IPS DF 6.9 (cell line): ENCODE results near the gene CMIP.

ENCODE experiments used
- DNase-seq: peaks from one replicate; pipeline ENCODE4 v3.0.0-alpha.2; 2013; ENCODE audit warnings: low read depth, low spot score
- H3K27ac ChIP-seq: one replicate; pipeline ENCODE4 v1.5.1; 2013; ENCODE audit warnings: low read length, control low read depth
- H3K27me3 ChIP-seq: 2 replicates; pipeline ENCODE4 v1.6.1; 2013; ENCODE audit warnings: mild to moderate bottlenecking, low read length; ENCODE audit not compliant: control insufficient read depth, insufficient read depth
- H3K36me3 ChIP-seq: 2 replicates; pipeline ENCODE4 v1.6.1; 2013; ENCODE audit warnings: low read length; ENCODE audit not compliant: control insufficient read depth, insufficient read depth
- H3K4me1 ChIP-seq: 2 replicates; pipeline ENCODE4 v1.6.1; 2013; ENCODE audit warnings: low read length; ENCODE audit not compliant: control insufficient read depth, insufficient read depth
- H3K4me3 ChIP-seq: 2 replicates; pipeline ENCODE4 v1.5.1; 2013; ENCODE audit warnings: mild to moderate bottlenecking, low read length
- H3K9me3 ChIP-seq: 2 replicates; pipeline ENCODE4 v1.6.1; 2013; ENCODE audit warnings: low read length, inconsistent platforms; ENCODE audit not compliant: control insufficient read depth, insufficient read depth
- WGBS: extraction: QIAGEN DNeasy Blood & Tissue Kit; methylation state at CpG from one replicate; pipeline ENCODE4 v1.1.7; 2013; ENCODE audit warnings: mixed read lengths, missing lambda C conversion rate; ENCODE audit not compliant: insufficient read length, insufficient coverage; 5-methylcytosine and 5-hydroxymethylcytosine counted together

CMIP gene

DNA sequence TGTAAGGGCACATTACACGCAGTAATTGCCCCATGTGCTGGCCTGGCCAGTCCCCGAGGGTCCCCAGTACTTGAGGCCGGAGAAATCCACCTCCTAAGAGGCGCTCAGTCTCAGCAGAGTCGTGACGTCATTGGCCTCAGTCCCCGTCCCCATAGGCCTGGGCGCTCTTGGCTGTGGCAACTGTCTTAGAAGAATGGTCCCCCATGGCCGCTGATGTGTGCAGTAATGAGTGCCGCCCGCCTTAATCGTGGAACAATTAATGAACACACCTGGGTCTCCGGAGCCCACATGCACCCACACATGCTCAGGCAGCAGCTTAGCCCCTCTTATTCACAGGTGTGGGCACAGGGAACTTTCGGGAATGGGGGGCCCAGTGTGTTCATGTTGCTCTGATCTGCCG is 248.0 kb downstream of the CMIP start:
- Histone ChIP-seq H3K27ac (no peak overlapping the region), H3K4me1 (no peaks in the 10 kb centered on the region), H3K4me3 (no peak overlapping the region), H3K36me3 (peaks cover 14% of the 10 kb centered on the region), H3K9me3 (no peaks in the 10 kb centered on the region), H3K27me3 (no peaks in the 10 kb centered on the region)
- WGBS = no CpG with 5 or more reads among the region's 15 CpGs
- DNase-seq = no peak

DNA sequence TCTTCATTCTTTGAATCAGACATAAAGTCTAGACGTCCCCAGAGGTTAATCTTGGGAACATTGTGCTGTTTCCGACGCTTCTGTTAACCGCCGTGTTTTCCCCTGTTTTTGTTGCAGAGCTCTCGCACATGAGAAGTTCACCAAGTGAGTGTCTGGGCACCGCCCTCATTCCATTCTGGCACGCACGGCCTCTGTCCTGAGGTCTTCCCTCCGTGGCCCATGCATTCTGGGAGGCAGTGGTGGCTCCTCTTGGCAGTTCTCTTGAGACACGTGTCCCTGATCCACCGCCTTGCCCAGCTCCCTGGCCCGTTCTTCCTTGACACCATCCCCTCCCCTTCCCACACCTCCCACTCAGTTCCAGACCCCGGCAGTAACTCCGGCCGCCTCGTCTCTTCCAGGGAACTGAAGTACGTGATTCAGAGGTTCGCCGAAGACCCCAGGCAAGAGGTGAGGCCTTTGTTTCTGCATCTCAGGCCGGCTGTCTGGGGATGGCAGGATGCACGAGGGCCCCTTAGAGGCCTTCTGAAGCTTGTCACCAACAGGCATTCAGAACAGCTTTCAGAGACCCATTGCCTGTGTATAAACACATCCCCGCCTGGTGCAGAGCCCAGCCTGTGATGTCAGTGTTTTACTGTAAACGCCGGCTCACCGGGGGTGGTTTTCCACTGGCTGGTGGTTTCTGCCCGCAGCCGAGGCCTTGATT is 248.6 kb downstream of the CMIP start:
- no peak for DNase-seq
- Histone ChIP-seq H3K36me3 (peaks cover 15% of the 10 kb centered on the region), H3K4me3 (no peak overlapping the region), H3K9me3 (no peaks in the 10 kb centered on the region), H3K27me3 (no peaks in the 10 kb centered on the region), H3K27ac (no peak overlapping the region), H3K4me1 (no peaks in the 10 kb centered on the region)
- no CpG with 5 or more reads among the region's 28 CpGs for WGBS

DNA sequence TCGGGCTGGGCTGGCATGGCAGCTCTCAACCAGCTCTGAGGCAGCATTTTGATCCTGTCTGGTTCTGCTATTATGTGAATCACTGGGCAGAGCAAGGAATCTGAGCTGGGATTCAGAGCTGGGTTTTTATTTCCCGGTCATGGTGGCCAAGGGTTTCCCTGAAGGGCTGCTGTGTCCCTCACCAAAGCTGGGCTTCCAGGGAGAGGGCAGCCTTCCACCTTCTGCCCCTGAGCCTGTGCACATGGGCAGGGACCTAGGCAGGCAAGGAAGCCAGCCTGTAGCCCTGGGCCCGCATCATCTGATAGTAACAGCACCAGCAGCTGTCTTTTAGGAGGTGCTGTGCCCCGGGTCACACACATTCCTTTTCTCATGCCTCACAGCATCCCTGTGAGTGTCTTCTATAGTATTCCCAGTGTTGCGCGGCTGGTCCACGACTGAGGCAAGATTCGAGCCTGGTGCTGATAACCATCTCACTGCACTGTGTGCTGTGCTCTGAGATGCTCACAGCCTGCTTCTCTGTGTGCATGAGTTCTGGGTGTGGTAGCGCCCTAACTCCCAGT is 249.2 kb downstream of the CMIP start:
- no peak overlapping the region for H3K4me3 ChIP-seq
- no peaks in the 10 kb centered on the region for H3K9me3 ChIP-seq
- H3K27ac ChIP-seq = no peak overlapping the region
- WGBS = no CpG with 5 or more reads among the region's 9 CpGs
- no peaks in the 10 kb centered on the region for H3K27me3 ChIP-seq
- H3K4me1 ChIP-seq = no peaks in the 10 kb centered on the region
- H3K36me3 ChIP-seq = peaks cover 17% of the 10 kb centered on the region
- DNase-seq = no peak

DNA sequence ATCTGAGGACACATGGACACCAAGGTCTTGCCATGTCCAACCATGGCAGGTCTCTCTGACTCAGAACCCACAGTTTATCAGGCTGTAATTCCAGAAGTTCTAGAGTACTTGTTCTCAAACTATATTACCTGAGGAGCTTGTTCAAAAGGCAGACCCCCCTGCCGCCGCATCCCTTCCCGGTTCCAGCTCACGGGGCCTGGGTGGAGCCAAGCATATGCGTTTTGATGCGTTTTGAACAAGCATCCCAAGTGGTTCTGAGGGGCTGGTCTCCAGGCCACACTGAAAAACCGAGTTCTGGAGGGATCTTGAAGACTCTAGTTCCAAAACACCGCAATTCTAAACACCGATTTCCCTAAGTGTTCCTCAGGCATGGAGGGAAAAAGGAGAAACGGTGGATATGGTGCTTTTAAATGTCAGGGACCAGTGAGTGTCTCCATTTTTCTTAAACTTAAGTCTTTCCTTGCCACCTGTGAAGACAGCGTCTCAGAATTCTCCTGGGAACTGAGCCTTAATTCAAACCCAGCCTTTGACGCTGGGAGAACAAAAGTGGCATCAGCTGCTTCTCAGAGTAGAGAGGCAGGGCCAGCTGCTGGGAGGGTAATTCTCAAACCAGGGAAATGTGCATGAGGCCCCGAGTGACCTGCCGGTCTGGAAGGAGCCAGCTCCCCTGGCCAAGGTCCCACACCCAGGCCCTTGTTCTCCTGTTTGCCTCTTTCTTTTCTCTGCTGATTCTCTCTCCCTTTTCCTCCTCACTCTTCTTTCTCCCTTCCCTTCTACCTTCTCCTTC is 250.1 kb downstream of the CMIP start:
- no CpG with 5 or more reads among the region's 14 CpGs for WGBS
- H3K36me3 ChIP-seq = peaks cover 17% of the 10 kb centered on the region
- H3K27me3 ChIP-seq = no peaks in the 10 kb centered on the region

DNA sequence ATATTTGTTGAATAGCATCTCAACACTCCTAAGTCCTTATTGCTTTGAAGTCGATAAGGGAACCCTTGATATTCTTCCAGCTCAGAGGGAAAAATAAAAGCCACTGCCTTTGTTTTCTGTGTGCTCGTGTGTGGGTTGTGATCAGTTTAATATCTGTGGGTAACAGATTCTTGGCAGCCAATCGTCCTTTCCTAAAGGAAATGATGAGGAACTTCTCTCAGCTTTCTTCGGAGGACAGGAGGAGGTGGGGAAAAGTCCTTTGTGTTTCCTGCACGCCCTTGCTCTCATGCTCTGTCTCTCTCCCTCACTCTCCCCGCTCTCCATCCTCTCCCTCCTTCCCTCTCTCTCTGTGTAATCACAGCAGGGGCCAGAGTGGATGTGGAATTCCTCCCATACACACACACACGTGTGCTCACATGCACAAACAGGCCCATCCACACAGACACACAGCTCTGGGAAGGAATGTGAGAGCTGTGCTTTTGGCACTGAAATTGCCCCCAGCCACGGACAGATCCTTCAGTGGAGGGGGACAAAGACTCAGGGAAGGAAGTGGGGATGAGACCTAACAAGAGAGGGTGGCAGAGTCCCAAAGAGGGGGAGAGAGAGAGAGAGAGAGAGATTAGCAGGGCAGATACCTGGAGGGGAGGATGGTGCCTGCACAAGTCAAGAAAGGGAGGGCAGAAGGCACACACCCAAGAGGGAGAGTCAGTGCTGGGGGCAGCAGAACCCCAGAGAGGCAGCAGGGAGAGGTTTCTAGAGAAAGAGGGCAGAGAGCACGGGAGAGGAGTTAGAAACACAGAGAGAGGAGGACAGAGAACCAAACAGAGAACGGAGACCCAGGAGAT is 250.9 kb downstream of the CMIP start:
- Histone ChIP-seq H3K27ac (no peak overlapping the region), H3K36me3 (peaks cover 17% of the 10 kb centered on the region), H3K27me3 (no peaks in the 10 kb centered on the region), H3K4me1 (no peaks in the 10 kb centered on the region), H3K4me3 (no peak overlapping the region), H3K9me3 (no peaks in the 10 kb centered on the region)
- no CpG with 5 or more reads among the region's 10 CpGs for WGBS
- DNase-seq = no peak

More for the DNA sequence above, 250.1 kb downstream of the CMIP start:
- DNase-seq = no peak
- Histone ChIP-seq H3K4me3 (no peak overlapping the region), H3K27ac (no peak overlapping the region), H3K4me1 (no peaks in the 10 kb centered on the region), H3K9me3 (no peaks in the 10 kb centered on the region)

DNA sequence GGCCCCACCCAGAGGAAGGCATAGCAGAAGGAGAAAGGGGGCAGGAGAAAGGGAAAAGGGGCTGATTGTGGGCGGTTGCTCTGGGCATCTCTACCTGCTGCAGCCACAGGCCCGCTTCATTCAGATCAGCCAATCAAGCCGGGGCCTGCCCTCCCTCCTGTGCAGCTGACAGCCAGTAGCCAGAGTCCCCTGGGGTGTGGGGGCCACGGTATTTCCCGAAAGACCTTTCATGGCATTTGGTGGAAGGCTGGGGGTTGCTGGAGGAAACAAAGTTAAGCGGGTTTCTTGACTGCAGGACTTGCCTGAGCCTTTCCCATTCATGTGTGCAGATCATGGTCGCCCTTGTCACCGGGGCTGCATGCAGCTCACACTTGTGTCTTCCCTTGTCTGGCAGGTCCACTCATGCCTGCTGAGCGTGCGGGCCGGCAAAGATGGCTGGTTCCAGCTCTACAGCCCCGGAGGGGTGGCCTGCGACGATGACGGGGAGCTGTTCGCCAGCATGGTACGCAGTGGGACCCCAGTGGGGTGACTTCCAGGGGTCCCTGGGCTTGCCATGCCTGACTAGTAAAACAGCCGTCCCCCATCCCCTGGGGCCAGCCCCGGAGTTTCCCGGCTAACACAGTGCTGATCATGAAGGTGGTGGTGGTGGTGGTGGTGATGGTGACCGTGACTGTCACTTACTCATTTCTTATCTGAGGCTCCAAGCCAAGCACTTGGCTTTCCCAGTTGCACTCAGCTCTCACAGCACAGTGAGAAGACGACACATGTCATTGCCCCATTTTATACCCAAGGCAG is 251.8 kb downstream of the CMIP start:
- H3K36me3 ChIP-seq = peaks cover 18% of the 10 kb centered on the region
- WGBS = no CpG with 5 or more reads among the region's 22 CpGs
- H3K9me3 ChIP-seq = no peaks in the 10 kb centered on the region
- H3K27me3 ChIP-seq = no peaks in the 10 kb centered on the region
- no peak overlapping the region for H3K4me3 ChIP-seq
- no peaks in the 10 kb centered on the region for H3K4me1 ChIP-seq
- DNase-seq = no peak
- H3K27ac ChIP-seq = no peak overlapping the region

DNA sequence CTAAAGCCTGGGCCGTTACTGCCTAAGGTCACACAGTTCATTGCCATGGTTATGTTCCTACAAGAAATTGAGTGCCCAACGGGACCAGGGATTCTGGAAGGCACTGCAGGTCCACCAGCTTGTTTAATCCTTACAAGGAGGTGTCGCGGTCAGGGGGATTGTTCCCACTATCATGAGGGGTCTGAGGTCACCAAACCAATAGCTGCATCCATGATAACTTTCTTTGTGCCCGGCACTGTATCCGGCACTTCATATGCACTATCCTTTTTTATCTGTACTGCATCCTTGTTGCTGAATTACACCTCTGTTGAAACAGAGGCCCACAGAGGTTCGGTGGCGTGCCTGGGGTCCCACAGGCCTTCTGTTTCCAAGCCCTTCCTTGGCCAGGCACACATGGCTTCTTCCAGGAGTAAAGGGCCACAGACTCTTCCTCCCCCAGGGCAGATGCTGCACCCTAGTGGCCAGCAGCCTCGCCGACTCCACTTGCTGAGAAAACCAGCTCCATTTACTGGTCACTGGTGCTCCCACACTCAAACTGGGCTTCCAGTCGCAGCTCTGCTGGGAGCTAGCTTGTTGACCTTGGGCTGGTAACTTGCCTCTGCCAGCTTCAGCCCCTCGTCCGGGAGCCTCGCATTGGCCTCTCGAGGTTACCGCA is 252.5 kb downstream of the CMIP start:
- DNase-seq = no peak
- Histone ChIP-seq H3K4me3 (no peak overlapping the region), H3K4me1 (no peaks in the 10 kb centered on the region), H3K27me3 (no peaks in the 10 kb centered on the region), H3K9me3 (no peaks in the 10 kb centered on the region), H3K27ac (no peak overlapping the region), H3K36me3 (peaks cover 21% of the 10 kb centered on the region)
- WGBS = no CpG with 5 or more reads among the region's 16 CpGs

DNA sequence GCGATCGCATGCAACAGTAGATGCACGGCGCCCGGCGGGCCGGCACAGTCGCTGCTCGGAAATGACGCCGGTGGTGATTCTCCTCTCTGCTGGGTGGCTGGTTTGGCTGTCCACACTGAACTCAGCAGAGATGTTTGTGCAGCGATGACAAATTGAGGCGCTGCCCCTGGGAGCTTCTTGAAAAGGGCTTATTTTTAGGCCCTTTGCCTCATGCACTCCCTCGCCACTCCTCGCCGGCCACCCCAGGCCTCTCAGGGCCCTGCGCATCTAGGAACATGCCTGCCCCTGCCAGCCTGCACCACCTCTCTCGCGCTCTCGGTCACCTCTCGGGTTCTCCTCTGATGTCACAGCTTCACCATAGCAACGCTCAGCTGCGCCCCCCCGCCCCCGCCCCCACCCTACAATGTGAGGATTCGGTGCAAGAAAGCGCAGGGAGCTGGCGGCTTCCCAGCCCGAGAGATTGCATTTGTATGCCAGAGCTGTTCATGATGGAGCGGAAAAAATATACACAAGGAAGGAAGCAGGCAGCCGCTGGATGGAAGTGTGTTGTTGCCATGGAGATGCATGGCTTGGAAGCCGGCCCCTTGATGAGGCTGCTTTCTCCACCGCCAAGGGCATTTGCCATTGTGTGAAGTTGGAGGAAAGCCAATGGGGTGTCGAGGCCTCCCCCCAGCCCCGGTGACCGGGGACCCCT is 253.2 kb downstream of the CMIP start:
- no peaks in the 10 kb centered on the region for H3K4me1 ChIP-seq
- no peak overlapping the region for H3K27ac ChIP-seq
- no CpG with 5 or more reads among the region's 36 CpGs for WGBS
- H3K9me3 ChIP-seq = no peaks in the 10 kb centered on the region
- no peak overlapping the region for H3K4me3 ChIP-seq
- peaks cover 21% of the 10 kb centered on the region for H3K36me3 ChIP-seq
- DNase-seq = no peak
- no peaks in the 10 kb centered on the region for H3K27me3 ChIP-seq

DNA sequence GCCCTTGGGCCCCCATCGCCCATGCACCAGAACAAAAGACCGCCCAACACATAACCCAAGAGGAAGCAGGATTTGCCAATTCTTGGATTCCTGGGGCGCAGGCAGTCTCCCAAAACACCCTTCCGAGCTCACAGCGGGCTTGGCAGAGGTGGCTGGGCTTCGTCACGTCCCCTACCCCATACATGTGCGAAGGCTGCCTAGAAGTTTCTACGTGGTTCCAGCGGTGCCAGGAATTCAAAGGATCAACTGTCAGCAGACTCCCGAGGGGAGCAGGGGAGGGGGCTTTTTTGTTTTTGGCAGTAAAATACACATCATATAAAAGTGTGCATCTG is 253.7 kb downstream of the CMIP start:
- Histone ChIP-seq H3K27me3 (no peaks in the 10 kb centered on the region), H3K36me3 (peaks cover 17% of the 10 kb centered on the region), H3K27ac (no peak overlapping the region), H3K9me3 (no peaks in the 10 kb centered on the region), H3K4me1 (no peaks in the 10 kb centered on the region), H3K4me3 (no peak overlapping the region)
- WGBS = no CpG with 5 or more reads among the region's 11 CpGs
- no peak for DNase-seq
